HG03196 (cell line): ENCODE measurements around the gene MEG3.

Experiments used
- ATAC-seq: cut with Tn5 transposase; IDR thresholded peaks from one replicate; pipeline ENCODE4 v1.9.1; 2021; ENCODE audit not compliant: unreplicated experiment

Gene MEG3

GRCh38 chr14:100862277-100862676, 36.4 kb downstream of the MEG3 start:
- ATAC-seq, result no peak

GRCh38 chr14:100862793-100863192, 36.9 kb downstream of the MEG3 start:
- ATAC-seq, result no peak

DNA sequence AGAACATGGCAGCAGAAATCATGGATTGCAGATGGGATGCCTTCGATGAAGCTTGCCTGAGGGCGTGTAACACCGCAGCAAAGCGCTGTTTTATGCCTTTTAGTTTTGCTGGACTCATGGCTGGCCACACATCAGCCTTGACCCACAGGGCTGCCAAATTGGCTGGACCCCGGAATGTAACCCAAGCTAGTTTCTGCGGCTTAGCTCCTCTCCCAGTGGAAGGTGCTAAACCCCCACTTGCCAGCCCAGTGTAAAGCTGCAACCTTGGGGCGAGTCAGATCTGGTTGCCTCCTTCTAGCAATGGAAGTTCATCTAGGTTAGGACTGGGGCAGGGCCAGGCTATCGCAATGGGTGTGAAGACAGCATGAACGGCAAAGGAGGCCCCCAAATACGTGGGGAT, 38.3 kb downstream of the MEG3 start:
- ATAC-seq, result no peak

DNA sequence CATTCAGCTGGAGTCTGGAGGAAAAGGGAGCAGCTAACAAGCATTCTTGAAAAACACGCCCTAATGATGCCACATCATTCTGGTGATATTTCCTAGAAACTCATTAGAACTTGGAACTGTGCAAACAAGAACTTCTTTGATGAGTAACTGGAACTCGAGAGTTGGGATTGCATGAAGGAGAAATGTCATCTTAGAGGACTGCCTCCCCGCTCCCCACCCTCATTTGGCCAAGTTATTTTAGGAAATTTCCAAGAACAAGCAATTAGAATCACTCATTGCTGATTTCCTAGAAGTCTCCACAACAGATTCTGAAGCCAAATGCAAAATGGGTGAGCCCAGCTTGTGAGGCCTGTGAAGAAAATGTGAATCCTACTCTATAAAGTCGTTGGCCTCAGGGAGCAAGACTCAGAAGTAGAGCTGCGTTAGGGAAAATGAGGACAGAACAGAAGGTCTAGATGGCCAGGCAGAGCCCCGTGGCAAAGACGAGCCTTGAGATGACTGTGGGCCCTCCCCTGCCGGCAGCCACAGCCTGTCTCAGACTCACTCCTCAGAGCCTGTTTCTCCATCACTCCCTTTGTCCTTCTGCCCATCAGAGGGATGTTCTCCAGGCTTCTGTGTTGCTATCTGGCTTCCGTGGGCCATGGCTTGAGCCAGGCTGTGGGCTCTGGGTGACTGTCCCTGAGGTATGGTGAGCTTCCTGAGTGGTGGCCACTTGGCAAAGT, 39.2 kb downstream of the MEG3 start:
- no peak for ATAC-seq

DNA sequence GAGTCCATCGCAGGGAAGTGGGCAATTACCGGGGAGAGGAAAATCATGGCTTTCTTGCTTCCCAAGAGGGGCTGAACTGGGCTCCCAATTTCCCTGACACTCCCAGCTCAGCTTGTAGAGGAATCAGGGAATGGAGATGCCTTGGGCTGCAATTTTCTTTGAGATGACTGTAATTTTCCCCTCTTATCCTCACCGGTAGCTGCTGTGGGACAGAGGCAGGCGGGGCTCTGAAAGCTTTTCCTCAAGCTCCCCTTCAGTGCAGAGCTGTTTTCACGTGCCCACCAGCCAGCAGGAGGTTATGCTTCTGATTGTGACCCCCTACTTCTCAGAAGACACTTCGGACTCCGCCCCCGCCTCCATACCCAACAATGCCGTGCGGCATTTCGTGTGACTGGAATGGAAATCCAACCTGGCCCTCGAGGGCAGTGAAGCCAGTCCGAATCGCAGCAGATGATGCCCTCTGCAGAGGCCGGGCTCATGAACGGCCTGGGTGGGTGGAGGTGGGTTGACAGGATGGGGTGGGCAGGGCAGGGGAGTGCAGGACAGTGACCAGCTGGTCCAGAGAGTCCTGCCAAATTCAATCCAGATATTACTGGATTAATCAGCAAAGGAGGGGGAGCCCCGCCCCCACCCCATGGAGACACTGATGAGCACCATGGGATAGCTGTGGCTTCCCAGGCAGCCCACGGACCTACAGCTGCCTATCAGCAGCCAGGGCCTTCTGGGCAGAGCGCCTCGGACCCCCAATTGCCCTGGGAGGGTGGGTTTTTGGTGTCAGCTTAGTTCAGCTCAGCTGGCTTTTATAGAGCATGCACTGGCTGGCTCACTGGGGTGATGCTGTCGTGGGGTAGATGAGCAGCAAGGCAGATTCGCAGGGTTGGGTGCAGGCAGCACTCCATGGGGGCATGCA, 40.0 kb downstream of the MEG3 start:
- no peak for ATAC-seq

DNA sequence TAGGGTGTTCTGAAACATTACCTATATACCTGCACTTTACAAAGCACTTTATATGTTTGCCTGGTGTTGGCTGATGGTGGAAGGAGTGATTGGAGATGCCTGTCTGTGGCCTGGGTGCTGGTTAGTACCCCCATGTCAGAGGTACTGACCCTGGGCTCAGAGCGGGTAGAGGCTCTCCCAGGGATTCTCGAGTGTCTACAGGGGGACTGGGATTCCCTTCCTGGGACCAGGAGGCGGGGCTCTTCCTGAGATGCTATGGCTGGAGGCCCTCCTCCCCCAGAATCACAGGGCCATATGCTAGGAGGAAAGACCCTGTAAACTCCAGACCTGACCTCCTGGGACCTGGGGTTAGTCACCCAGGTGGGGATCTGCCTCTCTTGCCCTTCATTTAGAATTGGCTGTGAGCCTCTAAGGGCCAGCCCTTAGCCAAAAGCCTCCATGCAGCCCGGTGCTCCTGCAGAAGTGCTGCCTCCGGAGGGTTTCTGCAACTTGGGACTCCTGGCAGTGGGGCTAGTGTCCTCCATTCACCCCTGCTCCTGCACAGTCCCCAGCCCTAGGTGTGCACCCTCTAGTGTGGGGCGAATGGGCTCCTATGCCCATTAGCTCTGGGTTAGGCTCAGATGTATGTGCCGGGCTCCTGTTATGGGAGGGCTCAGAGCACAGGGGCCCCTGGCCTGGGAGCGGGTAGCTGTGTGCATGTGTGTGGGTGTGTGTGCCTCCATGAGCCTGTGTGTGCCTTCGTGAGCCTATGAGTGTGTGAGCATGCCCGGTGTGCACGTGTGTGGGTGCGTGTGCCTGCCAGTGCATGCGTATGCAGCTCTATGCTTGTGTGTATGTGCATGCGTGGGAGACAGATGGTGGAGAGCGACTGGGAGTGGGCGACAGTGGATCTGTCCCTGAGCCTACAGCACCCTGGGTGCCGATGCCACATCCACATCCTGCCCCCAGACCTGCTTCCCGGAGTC, 41.0 kb downstream of the MEG3 start:
- no peak for ATAC-seq

DNA sequence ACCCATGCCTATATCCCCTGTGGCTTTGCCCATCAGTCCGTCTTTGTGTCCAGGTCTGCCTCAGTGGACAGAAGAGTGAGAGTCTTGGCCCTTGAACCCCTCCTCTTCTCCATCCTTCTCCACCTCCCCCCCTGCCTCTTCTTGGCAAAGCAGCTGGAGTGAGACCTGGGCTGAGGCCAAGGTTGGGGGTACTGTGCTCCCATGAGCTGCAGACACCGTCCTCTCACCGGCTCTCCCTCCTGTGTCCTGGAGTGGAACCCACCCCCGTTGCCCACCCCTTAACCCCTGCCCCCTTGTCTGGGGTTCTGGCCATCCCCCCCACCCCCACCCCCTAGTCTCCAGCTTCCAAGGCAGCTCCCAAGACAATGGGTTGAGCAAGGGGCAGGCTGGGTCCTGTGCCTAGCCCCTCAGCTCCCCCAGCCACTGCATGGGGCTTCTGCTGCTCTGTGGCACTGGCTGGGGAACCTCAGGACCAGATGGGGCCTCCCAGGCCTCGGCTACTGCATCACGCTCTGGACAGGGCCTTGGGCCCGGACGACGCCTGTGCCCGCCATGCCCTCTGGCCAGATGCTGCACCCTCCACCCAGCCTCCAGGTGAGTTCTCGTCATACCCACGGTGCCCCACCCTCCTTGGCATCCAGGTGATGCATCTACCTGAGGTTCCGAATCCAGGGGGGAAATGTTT, 41.9 kb downstream of the MEG3 start:
- ATAC-seq, result no peak

DNA sequence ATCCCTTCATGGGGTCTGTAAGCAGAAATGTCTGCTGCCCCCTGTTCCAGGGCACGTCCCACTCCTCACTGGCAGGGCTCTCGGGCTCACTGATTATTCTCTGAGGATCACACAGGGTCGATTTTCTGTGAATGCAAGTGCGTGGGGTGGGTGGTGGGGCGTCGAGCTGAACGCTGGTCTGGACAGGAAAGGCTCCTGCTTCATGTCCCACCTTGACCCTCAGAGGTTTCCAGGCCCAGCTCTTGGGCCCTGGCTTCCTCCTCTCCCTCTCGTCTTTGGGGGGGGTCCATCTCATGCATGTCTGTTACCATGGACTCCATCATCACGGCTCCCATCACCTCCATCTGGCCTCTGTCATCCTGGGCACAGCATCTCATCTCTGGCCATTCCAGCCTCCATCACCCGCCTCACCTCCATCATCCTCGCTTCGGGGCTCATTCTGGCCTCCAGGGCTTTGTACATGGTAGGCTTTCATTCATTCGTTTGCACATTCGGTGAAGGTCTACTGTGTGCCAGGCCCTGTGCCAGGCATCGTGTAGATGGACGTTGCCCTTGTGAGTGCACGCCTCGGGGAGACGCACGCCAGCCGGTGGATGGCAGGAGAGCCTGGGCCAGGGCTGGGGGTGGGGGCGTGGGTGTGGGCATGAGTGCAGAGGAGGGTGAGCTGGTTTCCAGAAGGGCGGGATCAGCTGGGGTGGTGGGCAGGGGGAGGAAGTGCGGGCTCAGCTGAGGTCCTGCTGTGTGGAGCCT, 42.9 kb downstream of the MEG3 start:
- no peak for ATAC-seq

DNA sequence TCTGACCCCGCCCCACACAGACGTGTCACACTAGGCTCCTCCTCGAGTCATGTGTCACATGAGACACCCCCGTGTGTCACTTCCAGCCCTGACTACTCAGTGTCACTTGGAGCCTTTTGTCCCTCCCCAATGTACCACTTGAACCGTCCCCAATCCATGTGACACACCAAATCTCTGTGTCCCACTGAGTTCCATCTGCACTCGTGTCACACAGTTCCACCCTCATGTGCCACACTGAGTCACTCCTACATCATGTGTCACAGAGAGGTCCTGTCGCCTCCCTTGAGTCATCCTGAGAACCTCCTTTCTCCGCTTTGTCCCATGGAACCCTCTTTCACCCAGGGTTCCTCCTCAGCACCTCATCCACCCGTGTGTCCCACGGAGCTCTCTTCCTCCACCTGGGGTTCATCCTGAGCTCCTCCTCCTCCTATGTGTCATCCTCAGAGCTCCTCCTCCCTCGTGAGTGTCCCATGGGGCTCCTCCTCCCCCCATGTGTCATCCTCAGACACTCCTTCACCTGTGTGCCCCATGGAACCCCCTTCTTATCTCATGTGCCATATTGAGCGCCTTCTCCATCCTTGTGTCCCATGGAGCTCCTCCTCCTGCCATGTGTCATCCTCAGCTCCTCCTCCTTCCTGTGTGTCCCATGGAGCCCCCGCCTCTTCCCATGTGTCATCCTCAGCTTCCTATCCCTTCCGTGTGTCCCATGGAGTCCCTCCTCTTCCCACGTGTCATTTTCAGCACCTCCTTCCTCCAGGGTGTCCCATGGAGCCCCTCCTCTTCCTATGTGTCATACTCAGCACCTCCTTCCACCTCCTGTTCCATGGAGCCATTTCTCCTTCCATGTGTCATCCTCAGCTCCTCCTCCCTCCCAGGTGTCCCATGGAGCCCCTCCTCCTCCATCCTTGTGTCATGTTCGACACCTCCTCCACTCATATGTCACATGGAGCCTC, 45.6 kb downstream of the MEG3 start:
- no peak for ATAC-seq

DNA sequence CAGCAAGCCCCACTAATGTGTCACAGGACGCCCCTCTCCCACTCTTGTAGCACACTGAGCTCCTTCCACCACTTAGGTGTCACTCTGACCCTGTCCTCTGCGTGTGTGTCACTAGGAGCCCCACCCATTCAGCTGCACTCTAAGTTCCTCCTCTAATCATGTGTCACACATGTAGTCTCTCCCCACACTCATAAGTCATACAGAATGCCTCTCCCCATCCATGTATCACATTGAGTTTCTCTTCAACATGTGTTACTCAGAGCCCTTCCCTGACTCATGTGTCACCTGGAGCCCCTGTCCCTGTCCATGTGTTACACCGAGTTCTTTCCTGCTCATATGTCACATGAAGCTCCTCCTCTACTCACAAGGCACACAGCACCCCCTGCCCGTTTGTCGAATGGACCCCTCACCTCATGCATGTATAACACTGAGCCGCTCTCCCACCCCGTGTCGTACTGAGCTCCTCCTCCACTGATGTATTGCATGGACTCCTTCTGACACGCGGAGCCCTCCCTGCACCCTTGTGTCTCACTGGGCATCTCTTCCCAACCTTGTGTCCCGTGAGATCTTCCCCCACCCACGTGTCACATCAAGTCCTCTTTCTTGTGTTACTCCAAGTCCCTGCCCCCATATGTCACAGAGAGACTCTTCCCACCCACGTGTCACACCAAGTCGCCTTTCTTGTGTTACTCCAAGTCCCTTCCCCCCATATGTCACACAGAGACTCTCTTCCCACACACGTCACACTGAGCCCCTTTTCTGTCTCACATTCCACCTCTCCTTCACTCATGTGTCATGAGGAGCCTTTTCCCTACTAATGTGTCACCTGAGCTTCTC, 46.6 kb downstream of the MEG3 start:
- ATAC-seq, result no peak

GRCh38 chr14:100873096-100873482, 47.2 kb downstream of the MEG3 start:
- ATAC-seq, result no peak

DNA sequence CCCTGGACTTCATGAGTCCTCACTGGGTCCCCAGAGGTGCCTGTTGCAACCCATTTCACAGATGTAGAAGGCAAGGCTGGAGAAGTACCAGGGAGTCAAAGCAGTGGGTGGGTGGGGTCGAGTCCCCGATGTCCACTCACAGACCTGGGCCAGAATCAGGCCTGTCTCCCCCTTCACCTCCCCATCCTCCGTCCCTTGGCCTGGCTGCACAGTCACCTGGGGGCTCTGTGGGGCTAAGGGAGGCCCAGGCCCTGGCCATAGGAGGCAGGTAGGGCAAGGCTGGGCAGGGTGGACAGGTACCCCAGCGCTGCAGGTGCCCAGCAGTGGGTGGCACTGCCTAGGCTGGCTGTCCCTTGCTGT, 48.1 kb downstream of the MEG3 start:
- ATAC-seq, result no peak

- ATAC-seq, result no peak
Observed at GRCh38 chr14:100874411-100875091, 48.6 kb downstream of the MEG3 start.

DNA sequence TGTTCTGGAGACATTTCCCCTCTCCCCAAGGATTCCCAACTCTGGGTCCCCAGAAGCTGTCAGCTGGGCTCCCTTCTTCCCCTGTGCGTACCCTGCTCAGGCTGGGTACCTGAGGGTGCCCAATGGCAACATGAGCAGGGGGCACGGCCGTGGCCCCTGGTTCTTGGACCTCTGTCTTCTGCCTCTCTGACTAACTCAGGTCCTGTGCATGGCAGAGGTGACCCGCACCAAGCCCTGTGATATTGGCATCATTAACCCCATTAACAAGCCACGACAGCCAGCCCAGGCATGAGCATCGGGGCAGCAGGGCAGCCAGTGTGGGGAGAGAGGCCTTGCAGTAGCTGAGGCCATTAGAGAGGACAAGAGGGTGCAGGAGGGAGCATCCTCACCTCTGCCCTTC, 49.2 kb downstream of the MEG3 start:
- no peak for ATAC-seq

DNA sequence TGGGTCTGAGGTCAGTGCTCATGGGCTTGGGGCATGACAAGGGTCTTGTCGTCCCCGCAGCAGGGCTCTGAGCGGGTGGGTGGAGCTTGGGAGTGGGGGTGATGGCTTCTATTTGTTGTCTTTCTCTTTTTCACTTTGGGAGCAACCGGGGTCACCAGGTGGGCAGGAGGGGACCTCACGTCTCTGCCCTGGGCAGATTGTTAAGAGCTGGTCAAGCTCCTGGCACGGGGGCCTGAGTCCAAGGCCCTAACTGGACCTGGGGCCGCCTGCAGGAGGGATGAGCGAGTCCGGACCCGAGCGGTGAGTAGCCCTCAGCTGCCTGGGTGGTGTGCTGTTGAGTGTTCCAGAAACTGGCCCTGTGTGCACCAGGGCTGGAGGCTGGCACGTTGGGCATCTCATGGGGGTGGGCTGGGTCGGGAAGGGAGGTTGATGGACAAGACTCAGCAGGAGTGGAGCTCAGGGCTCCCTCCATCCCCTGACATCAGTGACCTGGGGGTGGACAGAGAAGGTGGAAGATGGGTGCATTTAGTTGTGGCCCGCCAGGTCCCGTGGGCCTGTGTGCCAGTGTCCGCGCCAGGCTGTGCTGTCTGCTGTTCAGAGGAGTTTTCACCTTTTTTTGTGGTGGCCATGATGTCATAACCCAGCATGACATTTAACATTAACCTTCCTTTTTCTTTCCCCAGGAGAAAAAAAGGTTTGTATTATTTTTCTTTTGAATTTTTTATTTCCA, 50.1 kb downstream of the MEG3 start:
- no peak for ATAC-seq

GRCh38 chr14:100878271-100879146, 52.6 kb downstream of the MEG3 start:
- no peak for ATAC-seq
